Esophagus muscularis mucosa (tissue), 3 donors: ENCODE measurements around the gene ABR.

Experiments
- CTCF ChIP-seq, 3 experiments: fragments of 200-600 bp in 2 of 3; fragments of 450-650 bp in 1 of 3; sonication (generic) in 2 of 3; IDR thresholded peaks; one replicate each; pipeline ENCODE4 v1.5.1; 2017 to 2019; ENCODE audit warnings: antibody characterized with exemption in 3 of 3, mild to moderate bottlenecking in 2 of 3, moderate library complexity in 1 of 3
- POLR2A ChIP-seq: fragments of 450-650 bp; IDR thresholded peaks from one replicate; pipeline ENCODE4 v1.6.1; 2017; ENCODE audit warnings: antibody characterized with exemption, moderate library complexity, mild to moderate bottlenecking, low read depth

- TF ChIP-seq CTCF (IDR thresholded peaks at IDR 0.05) (no peak), POLR2A (no peak)
Observed at GRCh38 chr17:1049446-1050225, 130.1 kb downstream of the ABR start.
